Muscle of leg (tissue), 11 donors: Measurements from ENCODE around the gene FHIT. TPM values are rescaled to one million over a fixed set of nuclear protein-coding genes. Genes with fewer than 3 reads are reported as not detected.

Source experiments
- DNase-seq: peaks from one replicate; pipeline ENCODE4 v3.0.0; 2013
- H3K27ac ChIP-seq: one replicate; pipeline ENCODE4 v1.5.1; 2013; ENCODE audit warnings: mild to moderate bottlenecking, low read length, control low read depth
- H3K27me3 ChIP-seq: one replicate; pipeline ENCODE4 v1.6.1; 2013; ENCODE audit warnings: low read length; ENCODE audit not compliant: control insufficient read depth, insufficient read depth
- H3K36me3 ChIP-seq: one replicate; pipeline ENCODE4 v1.6.1; 2013; ENCODE audit warnings: low read length; ENCODE audit not compliant: control insufficient read depth, insufficient read depth
- H3K4me1 ChIP-seq: one replicate; pipeline ENCODE4 v1.6.1; 2013; ENCODE audit warnings: low read length; ENCODE audit not compliant: control insufficient read depth, insufficient read depth
- H3K4me3 ChIP-seq: one replicate; pipeline ENCODE4 v1.5.1; 2013; ENCODE audit warnings: low read length, control low read depth
- H3K9me3 ChIP-seq: replicated peaks from 2 replicates; pipeline ENCODE4 v1.6.1; 2013; ENCODE audit warnings: low read depth, low read length; ENCODE audit not compliant: control insufficient read depth
- WGBS: methylation state at CpG from one replicate; pipeline ENCODE4 v1.1.5; 2013; ENCODE audit warnings: missing lambda C conversion rate; ENCODE audit not compliant: insufficient coverage; 5-methylcytosine and 5-hydroxymethylcytosine counted together
- polyA plus RNA-seq, 8 donors: library from polyadenylated mRNA; unstranded; fragments of 120-200 nt; gene quantifications; one replicate each; pipeline versions ENCODE4 v1.2.1 to v1.2.3, GENCODE V29; 2013; ENCODE audit warnings: inconsistent platforms in 1 of 8, low replicate concordance in 1 of 8; ENCODE audit not compliant: insufficient read length in 8 of 8, insufficient read depth in 1 of 8
- total RNA-seq: library from RNA; stranded (reverse); fragments of 120-200 nt; gene quantifications from one replicate; pipeline ENCODE4 v1.2.4, GENCODE V29; 2013

The FHIT gene
- total and polyA plus RNA-seq, 9 donors: 4.1 to 8.0 (median 5.3) TPM

DNA sequence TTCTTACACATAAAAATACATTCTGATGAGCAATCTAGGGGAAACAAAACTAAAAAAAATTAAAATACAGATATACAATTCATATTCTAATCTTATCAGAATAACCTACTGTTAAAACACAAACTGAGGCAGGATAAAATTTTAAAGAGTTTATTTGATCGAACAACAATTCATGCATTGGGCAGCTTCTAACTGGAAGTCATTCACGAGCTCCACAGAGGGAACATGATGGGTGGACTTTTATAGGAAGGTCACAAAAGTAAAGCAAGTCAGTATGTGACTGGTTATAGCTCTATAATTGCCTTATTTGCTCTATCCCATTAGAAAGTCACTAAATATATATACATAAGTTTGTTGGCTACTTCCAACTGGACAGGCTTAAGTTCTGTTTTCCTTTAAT lies 1144.0 kb downstream of the FHIT start:
- DNase-seq: no peak
- H3K27me3 ChIP-seq: no peaks in the 10 kb centered on the region
- no peak overlapping the region for H3K27ac ChIP-seq
- H3K36me3 ChIP-seq: no peaks in the 10 kb centered on the region
- H3K4me1 ChIP-seq: no peaks in the 10 kb centered on the region
- WGBS: no CpG with 5 or more reads among the region's 2 CpGs
- H3K4me3 ChIP-seq: no peak overlapping the region
- no peaks in the 10 kb centered on the region for H3K9me3 ChIP-seq

DNA sequence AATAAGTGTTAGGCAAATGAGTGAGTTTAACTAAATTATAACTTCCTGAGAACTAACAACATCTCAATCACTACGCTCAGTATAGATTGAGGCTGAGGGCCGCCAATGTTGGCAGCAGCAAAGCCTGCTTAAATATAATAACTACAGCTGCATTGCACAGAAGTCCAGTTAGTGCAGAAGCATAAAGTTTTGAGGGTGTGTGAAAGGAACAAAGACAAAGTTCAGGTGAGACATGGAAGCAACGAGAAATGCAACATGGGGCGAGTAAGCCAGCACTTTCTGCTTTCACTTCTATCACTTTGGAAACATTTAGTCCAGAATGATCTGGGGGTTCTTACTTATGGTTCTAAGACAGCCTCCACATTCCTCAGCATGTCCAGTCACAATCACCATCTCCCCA lies 1149.1 kb downstream of the FHIT start:
- Histone ChIP-seq H3K9me3 (no peaks in the 10 kb centered on the region), H3K4me3 (no peak overlapping the region), H3K36me3 (no peaks in the 10 kb centered on the region), H3K27ac (no peak overlapping the region), H3K27me3 (no peaks in the 10 kb centered on the region), H3K4me1 (no peaks in the 10 kb centered on the region)
- no CpG with 5 or more reads among the region's 4 CpGs for WGBS
- DNase-seq: no peak

DNA sequence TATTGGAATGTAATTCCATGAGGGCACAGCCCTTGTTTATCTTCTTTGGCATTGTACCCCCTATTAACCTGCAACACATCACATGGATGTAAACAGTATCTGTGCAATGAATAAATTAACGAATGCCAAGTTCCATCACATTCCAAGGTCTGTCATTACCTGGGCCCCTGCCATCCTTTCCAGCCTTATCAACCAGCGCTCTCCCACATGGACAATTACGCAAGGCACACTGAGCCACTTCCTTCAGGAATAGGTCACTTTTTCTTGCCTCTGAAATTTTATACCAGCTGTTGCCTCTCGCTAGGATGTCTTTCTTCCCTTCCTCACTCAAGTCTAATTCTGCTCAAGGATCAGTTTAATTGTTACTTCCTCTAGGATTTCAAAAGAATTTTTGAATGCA lies 1149.6 kb downstream of the FHIT start:
- Histone ChIP-seq H3K4me3 (no peak overlapping the region), H3K27me3 (no peaks in the 10 kb centered on the region), H3K36me3 (no peaks in the 10 kb centered on the region), H3K27ac (no peak overlapping the region), H3K9me3 (no peaks in the 10 kb centered on the region), H3K4me1 (no peaks in the 10 kb centered on the region)
- no peak for DNase-seq
- 89% methylated on average over 4 of the region's 4 CpGs for WGBS

DNA sequence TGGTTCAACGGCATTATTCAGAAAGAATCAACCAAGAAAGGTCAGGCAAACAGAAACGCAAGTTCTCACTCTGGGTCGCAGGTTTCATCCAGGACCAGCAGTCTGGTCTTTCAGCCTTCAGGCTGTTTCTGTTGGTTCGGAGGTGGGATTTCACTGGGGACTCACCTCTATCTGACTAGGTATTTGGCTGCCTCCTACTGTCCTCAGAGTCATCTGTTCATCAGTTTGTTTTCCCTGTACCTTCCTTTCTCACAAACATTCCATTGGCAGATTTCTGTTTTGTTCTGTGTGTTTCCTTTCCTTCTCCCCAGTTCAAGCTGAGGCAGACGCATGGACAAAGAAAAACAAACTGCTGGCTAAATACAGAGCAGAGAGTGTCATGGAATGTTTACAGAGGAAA lies 1154.8 kb downstream of the FHIT start:
- no peak for DNase-seq
- Histone ChIP-seq H3K36me3 (no peaks in the 10 kb centered on the region), H3K4me3 (no peak overlapping the region), H3K9me3 (peaks cover 3% of the 10 kb centered on the region), H3K27me3 (no peaks in the 10 kb centered on the region), H3K4me1 (no peaks in the 10 kb centered on the region), H3K27ac (no peak overlapping the region)
- WGBS: 91% methylated on average over 4 of the region's 5 CpGs

DNA sequence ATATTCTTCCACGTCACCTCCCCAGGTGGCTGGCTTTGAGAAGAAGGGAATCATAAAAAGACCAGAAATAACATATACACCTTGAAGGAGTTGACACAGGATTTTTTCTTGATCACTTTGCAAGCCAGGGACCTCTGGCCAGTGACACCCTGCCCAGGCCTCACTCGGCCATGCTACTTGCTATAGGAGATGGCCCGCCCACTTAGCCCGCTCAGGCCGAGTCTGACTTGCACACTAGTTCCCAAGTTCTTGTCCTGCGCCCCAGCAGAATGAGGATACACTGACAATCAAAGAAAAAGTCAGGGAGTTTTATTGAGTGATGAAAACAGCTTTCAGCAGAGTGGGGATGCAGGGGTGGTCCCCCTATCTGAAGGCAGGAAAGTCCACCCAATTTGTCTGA lies 1155.3 kb downstream of the FHIT start:
- WGBS: 80% methylated on average over 2 of the region's 6 CpGs
- no peak overlapping the region for H3K27ac ChIP-seq
- H3K4me3 ChIP-seq: no peak overlapping the region
- no peaks in the 10 kb centered on the region for H3K36me3 ChIP-seq
- H3K27me3 ChIP-seq: no peaks in the 10 kb centered on the region
- H3K9me3 ChIP-seq: peaks cover 3% of the 10 kb centered on the region
- no peaks in the 10 kb centered on the region for H3K4me1 ChIP-seq
- DNase-seq: no peak

DNA sequence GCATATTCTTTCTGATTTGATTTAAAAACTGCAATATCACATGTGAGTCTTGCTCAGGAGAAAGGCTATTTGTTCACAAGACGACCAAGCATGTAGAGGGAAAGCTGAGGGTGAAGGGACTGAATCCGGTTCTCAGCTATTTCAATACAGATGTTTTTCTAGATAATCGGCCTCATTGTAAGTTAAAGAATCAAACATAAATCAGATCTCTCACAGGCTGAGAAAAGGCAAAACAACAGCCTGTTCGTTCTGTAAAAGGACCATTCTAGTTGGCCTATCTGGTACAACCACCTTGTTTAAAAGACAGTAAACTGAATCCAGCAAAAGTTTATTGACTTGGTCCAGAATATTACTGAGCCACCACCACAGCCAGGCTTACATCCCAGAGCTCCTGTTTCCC lies 1155.7 kb downstream of the FHIT start:
- H3K4me3 ChIP-seq: no peak overlapping the region
- H3K27me3 ChIP-seq: no peaks in the 10 kb centered on the region
- WGBS: 100% methylated on average over 1 of the region's 4 CpGs
- peaks cover 3% of the 10 kb centered on the region for H3K9me3 ChIP-seq
- no peak for DNase-seq
- H3K36me3 ChIP-seq: no peaks in the 10 kb centered on the region
- no peak overlapping the region for H3K27ac ChIP-seq
- H3K4me1 ChIP-seq: no peaks in the 10 kb centered on the region

DNA sequence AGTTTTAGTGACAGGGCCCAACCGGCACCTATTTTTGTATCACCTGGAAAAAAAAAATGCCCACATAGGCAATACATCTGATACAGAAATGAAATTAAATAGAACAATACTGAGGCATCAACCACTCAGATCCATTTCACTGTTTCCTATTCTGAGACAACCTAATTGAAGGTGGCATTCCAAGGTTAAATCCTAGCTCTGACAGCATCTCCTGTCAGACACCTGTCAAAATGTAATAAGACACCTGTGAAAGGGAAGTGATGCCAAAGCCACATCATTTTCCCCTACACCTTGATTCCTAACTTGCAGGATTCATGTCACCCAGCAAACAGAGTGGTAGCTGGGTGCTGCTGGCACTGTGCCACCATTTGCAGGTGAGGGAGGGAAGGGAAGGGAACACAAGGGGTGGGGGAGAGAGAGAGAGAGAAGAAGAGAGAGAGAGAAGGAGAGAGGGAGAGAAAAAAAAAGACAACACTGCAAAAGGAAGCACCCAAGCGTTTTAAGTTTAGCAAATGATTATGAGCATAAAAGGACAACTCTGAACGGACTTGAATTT lies 1156.8 kb downstream of the FHIT start:
- no peak for DNase-seq
- WGBS: 100% methylated on average over 1 of the region's 3 CpGs

DNA sequence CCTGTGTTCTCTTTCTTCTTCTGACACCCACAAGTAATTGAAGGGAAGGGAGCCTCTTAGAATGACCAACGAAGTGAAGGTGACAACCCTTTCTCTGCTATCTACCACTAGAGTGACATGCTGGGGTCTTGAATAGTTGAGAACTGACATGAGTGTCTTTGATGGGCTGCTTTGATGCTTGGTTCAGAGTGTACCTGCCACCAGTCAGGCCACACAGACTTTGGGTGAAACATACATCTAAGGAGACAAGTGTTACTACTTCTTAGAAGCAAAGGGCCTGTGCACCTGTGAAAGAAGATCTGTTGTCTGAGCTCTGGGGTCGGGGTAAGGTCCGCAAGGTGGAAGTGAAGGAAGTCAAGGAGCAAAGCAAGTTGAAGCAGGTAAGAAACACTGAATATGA lies 1160.7 kb downstream of the FHIT start:
- WGBS: no CpG with 5 or more reads among the region's 3 CpGs
- no peaks in the 10 kb centered on the region for H3K4me1 ChIP-seq
- no peak for DNase-seq

More for the DNA sequence above, 1156.8 kb downstream of the FHIT start:
- no peaks in the 10 kb centered on the region for H3K27me3 ChIP-seq
- no peaks in the 10 kb centered on the region for H3K36me3 ChIP-seq
- H3K4me1 ChIP-seq: no peaks in the 10 kb centered on the region
- peaks cover 3% of the 10 kb centered on the region for H3K9me3 ChIP-seq
- no peak overlapping the region for H3K4me3 ChIP-seq
- H3K27ac ChIP-seq: no peak overlapping the region

DNA sequence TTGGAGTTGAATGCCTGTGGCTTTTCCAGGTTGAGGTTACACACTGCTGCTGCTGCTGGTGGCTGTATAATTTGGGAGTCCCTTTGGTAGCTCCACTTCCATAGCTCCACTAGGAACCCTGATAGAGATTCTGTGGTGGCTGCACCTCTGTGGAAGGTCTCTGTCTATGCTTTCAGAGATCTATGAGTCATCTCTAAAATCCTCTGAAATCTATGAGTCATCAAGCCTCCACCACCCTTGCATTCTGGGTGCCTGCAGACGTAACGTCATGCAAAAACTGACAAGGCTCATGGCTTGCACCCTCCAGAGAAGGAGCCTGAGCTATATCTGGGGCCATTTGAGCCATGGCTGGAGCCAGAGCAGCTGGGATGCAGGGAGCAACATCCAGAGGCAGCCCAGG lies 1164.4 kb downstream of the FHIT start:
- no peaks in the 10 kb centered on the region for H3K27me3 ChIP-seq
- no peak overlapping the region for H3K27ac ChIP-seq
- no peak overlapping the region for H3K4me3 ChIP-seq
- no peaks in the 10 kb centered on the region for H3K36me3 ChIP-seq
- no peaks in the 10 kb centered on the region for H3K4me1 ChIP-seq
- WGBS: 90% methylated on average over 2 of the region's 2 CpGs
- H3K9me3 ChIP-seq: no peaks in the 10 kb centered on the region
- DNase-seq: no peak

More for the DNA sequence above, 1160.7 kb downstream of the FHIT start:
- no peak overlapping the region for H3K27ac ChIP-seq
- H3K36me3 ChIP-seq: no peaks in the 10 kb centered on the region
- H3K27me3 ChIP-seq: no peaks in the 10 kb centered on the region
- peaks cover 3% of the 10 kb centered on the region for H3K9me3 ChIP-seq
- no peak overlapping the region for H3K4me3 ChIP-seq

DNA sequence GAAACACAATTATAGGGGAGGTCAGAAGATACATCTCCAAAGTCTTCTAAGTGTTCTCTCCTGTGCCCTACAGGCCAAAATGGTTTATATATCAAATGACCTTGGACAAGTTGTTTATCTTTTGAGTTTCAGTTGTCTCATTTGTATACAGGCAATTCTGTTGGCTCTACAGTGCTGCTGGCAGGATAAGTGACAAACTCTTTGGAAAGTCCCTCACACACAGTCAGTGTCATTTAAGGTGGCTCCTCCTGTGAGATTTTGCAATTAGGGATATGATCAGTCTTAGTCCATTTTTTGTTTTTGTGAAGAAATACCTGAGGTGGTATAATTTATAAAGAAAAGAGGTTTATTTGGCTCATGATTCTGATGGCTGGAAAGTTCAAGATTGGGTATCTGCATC lies 1165.6 kb downstream of the FHIT start:
- Histone ChIP-seq H3K9me3 (no peaks in the 10 kb centered on the region), H3K27me3 (no peaks in the 10 kb centered on the region), H3K36me3 (no peaks in the 10 kb centered on the region)

DNA sequence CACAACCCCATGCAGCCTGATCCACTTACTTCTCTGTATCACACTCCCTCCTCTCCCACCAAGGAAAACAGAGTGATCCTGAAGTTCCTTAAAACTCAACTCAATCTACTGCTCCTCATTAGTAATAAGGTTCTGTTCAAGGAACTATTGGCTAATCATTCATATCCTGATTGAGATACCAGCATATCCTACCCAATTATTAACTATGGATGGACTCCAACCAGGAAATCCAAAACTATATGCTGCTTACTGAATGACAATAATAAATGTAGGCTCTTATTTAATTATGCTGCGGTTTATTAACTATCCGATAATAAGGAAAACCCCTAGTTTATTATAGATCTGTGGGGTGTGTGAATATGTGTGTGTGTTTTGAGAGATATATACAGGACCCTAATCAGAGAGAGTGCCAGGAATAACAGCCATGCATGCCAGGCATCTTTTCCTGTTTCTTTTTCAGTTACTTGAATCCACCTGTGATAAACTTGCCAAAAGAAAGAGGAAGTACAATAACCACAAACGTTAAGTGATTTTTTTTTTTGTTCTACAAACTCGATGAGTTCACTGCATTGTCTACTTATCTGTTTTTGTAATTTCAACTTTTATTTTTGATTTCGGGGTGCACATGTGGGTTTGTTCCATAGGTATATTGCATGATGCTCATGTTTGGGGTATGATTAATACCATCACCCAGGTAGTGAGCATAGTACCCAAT lies 1169.7 kb downstream of the FHIT start:
- Histone ChIP-seq H3K27me3 (no peaks in the 10 kb centered on the region), H3K27ac (no peak overlapping the region), H3K4me1 (no peaks in the 10 kb centered on the region), H3K9me3 (no peaks in the 10 kb centered on the region), H3K4me3 (no peak overlapping the region), H3K36me3 (no peaks in the 10 kb centered on the region)
- DNase-seq: no peak
- no CpG with 5 or more reads among the region's 5 CpGs for WGBS

More for the DNA sequence above, 1165.6 kb downstream of the FHIT start:
- DNase-seq: no peak
- Histone ChIP-seq H3K4me1 (no peaks in the 10 kb centered on the region), H3K4me3 (no peak overlapping the region), H3K27ac (no peak overlapping the region)
